PC-3 (cell line): Measurements from ENCODE around the gene SAMD10. TPM values are rescaled to one million over a fixed set of nuclear protein-coding genes. Genes with fewer than 3 reads are reported as not detected.

ENCODE experiments used
- ATAC-seq: fragments of 200-7000 bp; cut with Tn5 transposase; 2 replicates; pipeline ENCODE4 v1.9.1; 2020; ENCODE audit warnings: mild to moderate bottlenecking, moderate library complexity
- BruUV-seq: library from RNA; stranded (reverse); fragments of 400-500 nt; replicated peaks from 2 replicates; lab custom pipeline; 2021; lab: Mats Ljungman, UMichigan
- CTCF ChIA-PET: fragments of 300-600 bp; sonication (Branson Sonifier 250); formaldehyde crosslinking; loops from one replicate; lab custom pipeline; 2022; ENCODE audit warnings: antibody characterized with exemption; lab: Charles Lee
- POLR2A ChIA-PET: fragments of 300-600 bp; sonication (Branson Sonifier 250); formaldehyde crosslinking; loops from one replicate; lab custom pipeline; 2022; ENCODE audit warnings: antibody characterized with exemption; ENCODE audit not compliant: unreplicated experiment; lab: Charles Lee
- DNase-seq: peaks from one replicate; pipeline ENCODE4 v3.0.0-alpha.2; 2015
- H2AFZ ChIP-seq: fragments of 300-600 bp; sonication (generic); 2 replicates; pipeline ENCODE4 v1.6.0; 2016; ENCODE audit warnings: antibody characterized with exemption, low read length
- H3F3A ChIP-seq: fragments of 300-600 bp; sonication (generic); one replicate; pipeline ENCODE4 v1.6.0; 2017; ENCODE audit warnings: antibody characterized with exemption, low read length, control low read depth, mild to moderate bottlenecking; ENCODE audit not compliant: unreplicated experiment
- H3K27ac ChIP-seq: fragments of 300-600 bp; sonication (generic); 2 replicates; pipeline ENCODE4 v1.5.1; 2016; ENCODE audit warnings: mild to moderate bottlenecking, low read length
- H3K27me3 ChIP-seq: fragments of 300-600 bp; sonication (generic); 2 replicates; pipeline ENCODE4 v1.6.1; 2016; ENCODE audit warnings: low read length, mixed read lengths
- H3K36me3 ChIP-seq: fragments of 300-600 bp; sonication (generic); 2 replicates; pipeline ENCODE4 v1.6.1; 2016; ENCODE audit warnings: low read depth, mixed run types, low read length, mixed read lengths
- H3K4me1 ChIP-seq: fragments of 300-600 bp; sonication (generic); 2 replicates; pipeline ENCODE4 v1.5.1; 2016; ENCODE audit warnings: low read length; ENCODE audit not compliant: insufficient read depth
- H3K4me2 ChIP-seq: fragments of 300-600 bp; sonication (generic); 2 replicates; pipeline ENCODE4 v1.6.0; 2016; ENCODE audit warnings: low read length
- H3K4me3 ChIP-seq: fragments of 300-600 bp; sonication (generic); 2 replicates; pipeline ENCODE4 v1.5.1; 2016; ENCODE audit warnings: mild to moderate bottlenecking, low read length, mixed read lengths
- H3K79me2 ChIP-seq: fragments of 300-600 bp; sonication (generic); 2 replicates; pipeline ENCODE4 v1.6.1; 2017; ENCODE audit warnings: low read length, mixed read lengths
- H3K9ac ChIP-seq: fragments of 300-600 bp; sonication (generic); 2 replicates; pipeline ENCODE4 v1.6.0; 2016; ENCODE audit warnings: mild to moderate bottlenecking, low read length
- H3K9me2 ChIP-seq: fragments of 300-600 bp; sonication (generic); replicated peaks from 2 replicates; pipeline ENCODE4 v1.6.1; 2016; ENCODE audit warnings: mixed run types, low read length, mixed read lengths
- H3K9me3 ChIP-seq: fragments of 300-600 bp; sonication (generic); 2 replicates; pipeline ENCODE4 v1.6.1; 2016; ENCODE audit warnings: low read length, mixed read lengths
- H4K20me1 ChIP-seq: fragments of 300-600 bp; sonication (generic); 2 replicates; pipeline ENCODE4 v1.6.1; 2016; ENCODE audit warnings: low read length, mixed read lengths
- CTCF ChIP-seq: fragments of 300-600 bp; sonication (generic); conservative IDR thresholded peaks from 2 replicates; pipeline ENCODE4 v1.5.1; 2017; ENCODE audit warnings: antibody characterized with exemption, low read depth, mild to moderate bottlenecking, low read length
- EZH2 ChIP-seq: fragments of 300-600 bp; sonication (generic); IDR thresholded peaks from one replicate; pipeline ENCODE4 v1.6.1; 2017; ENCODE audit warnings: antibody characterized with exemption, mild to moderate bottlenecking, low read length; ENCODE audit not compliant: unreplicated experiment
- EZH2phosphoT487 ChIP-seq: fragments of 300-600 bp; sonication (generic); IDR thresholded peaks from 2 replicates; pipeline ENCODE4 v1.6.1; 2018; ENCODE audit warnings: mild to moderate bottlenecking, antibody characterized with exemption, low read length, borderline replicate concordance
- intact Hi-C: fragments of 100-400 bp; cut with micrococcal nuclease; formaldehyde crosslinking; loops from 2 replicates; pipeline ENCODE4 v1.9.0; 2023
- total RNA-seq: library from RNA; depleted of rRNA; stranded (reverse); fragments of >200 nt; gene quantifications from 2 replicates; pipeline ENCODE4 v1.2.3, GENCODE V29; 2014

SAMD10 gene
- total RNA-seq, 1 experiment from 2014 or later, result 7.4 TPM

GRCh38 chr20:64006490-64006889, 27.0 kb upstream of the SAMD10 start:
- Histone ChIP-seq H3K27ac (no peak overlapping the region), H3K9me2 (no peaks in the 10 kb centered on the region), H3K4me3 (no peak overlapping the region), H3K27me3 (no peaks in the 10 kb centered on the region), H3F3A (no peaks in the 10 kb centered on the region), H4K20me1 (no peaks in the 10 kb centered on the region), H3K9me3 (no peaks in the 10 kb centered on the region), H3K79me2 (0 out of 2 replicates have a peak, but pooled peaks cover 14% of the 10 kb centered on the region), H3K4me2 (no peak overlapping the region), H2AFZ (no peak overlapping the region), H3K36me3 (peaks cover 72% of the 10 kb centered on the region), H3K4me1 (no peaks in the 10 kb centered on the region), H3K9ac (no peak overlapping the region)
- ChIA-PET POLR2A (no interaction called here), CTCF (no interaction called here)
- TF ChIP-seq CTCF, result no peak
- TF ChIP-seq EZH2phosphoT487, result no peak
- no peak for TF ChIP-seq EZH2
- no peak for DNase-seq
- intact Hi-C loops, result no loop called here
- no peak for ATAC-seq
- BruUV-seq, result no TSS peak

- H3K79me2 ChIP-seq, result 0 out of 2 replicates have a peak, but pooled peaks cover 14% of the 10 kb centered on the region
- no peak overlapping the region for H3K4me2 ChIP-seq
- no peaks in the 10 kb centered on the region for H3K4me1 ChIP-seq
- POLR2A ChIA-PET, result no interaction called here
- H3K36me3 ChIP-seq, result peaks cover 69% of the 10 kb centered on the region
- CTCF ChIA-PET, result no interaction called here
- no peak overlapping the region for H3K9ac ChIP-seq
- BruUV-seq, result no TSS peak
- no peak for DNase-seq
- no peaks in the 10 kb centered on the region for H3K27me3 ChIP-seq
- H3K9me3 ChIP-seq, result no peaks in the 10 kb centered on the region
- no peak for TF ChIP-seq EZH2phosphoT487
- no peak for TF ChIP-seq EZH2
- no peak for TF ChIP-seq CTCF
- H3K9me2 ChIP-seq, result no peaks in the 10 kb centered on the region
- H2AFZ ChIP-seq, result no peak overlapping the region
- no peak for ATAC-seq
- H3F3A ChIP-seq, result no peaks in the 10 kb centered on the region
- no peaks in the 10 kb centered on the region for H4K20me1 ChIP-seq
- intact Hi-C loops, result no loop called here
- H3K27ac ChIP-seq, result no peak overlapping the region
- H3K4me3 ChIP-seq, result no peak overlapping the region
Observed at GRCh38 chr20:64005394-64005793, 26.0 kb upstream of the SAMD10 start.

- CTCF ChIA-PET, result no interaction called here
- POLR2A ChIA-PET, result no interaction called here
- H3F3A ChIP-seq, result no peaks in the 10 kb centered on the region
- no peaks in the 10 kb centered on the region for H3K4me1 ChIP-seq
- H3K4me2 ChIP-seq, result no peak overlapping the region
- H4K20me1 ChIP-seq, result no peaks in the 10 kb centered on the region
- BruUV-seq, result no TSS peak
- H2AFZ ChIP-seq, result no peak overlapping the region
- H3K9me2 ChIP-seq, result no peaks in the 10 kb centered on the region
- 0 out of 2 replicates have a peak, but pooled peaks cover 14% of the 10 kb centered on the region for H3K79me2 ChIP-seq
- TF ChIP-seq EZH2 (no peak), CTCF (no peak)
- no peaks in the 10 kb centered on the region for H3K9me3 ChIP-seq
- no peak overlapping the region for H3K4me3 ChIP-seq
- no peaks in the 10 kb centered on the region for H3K27me3 ChIP-seq
- ATAC-seq (no peak), DNase-seq (no peak)
- H3K9ac ChIP-seq, result no peak overlapping the region
- peaks cover 69% of the 10 kb centered on the region for H3K36me3 ChIP-seq
- intact Hi-C loops, result no loop called here
- no peak overlapping the region for H3K27ac ChIP-seq
Observed at GRCh38 chr20:64003960-64004725, 24.7 kb upstream of the SAMD10 start.
